ENCODE results near the gene FGF22.
"Not testable (repeated sequence)": the region's sequence is repeated elsewhere in the genome, so short reads cannot be mapped to it uniquely, and the experiment has no call there.

Gene FGF22

GRCh38 chr19:661427-662196 lies 21.9 kb downstream of the FGF22 start:
- peak overlapping the region; percentile 77 for H3K4me3 ChIP-seq (replicated peaks; ENCODE audit: low read depth, low read length)
- DNase-seq (ENCODE audit: low read depth), result no peak
- no peak for TF ChIP-seq CTCF (IDR thresholded peaks at IDR 0.05; ENCODE audit: low read length, missing control alignments)

DNA sequence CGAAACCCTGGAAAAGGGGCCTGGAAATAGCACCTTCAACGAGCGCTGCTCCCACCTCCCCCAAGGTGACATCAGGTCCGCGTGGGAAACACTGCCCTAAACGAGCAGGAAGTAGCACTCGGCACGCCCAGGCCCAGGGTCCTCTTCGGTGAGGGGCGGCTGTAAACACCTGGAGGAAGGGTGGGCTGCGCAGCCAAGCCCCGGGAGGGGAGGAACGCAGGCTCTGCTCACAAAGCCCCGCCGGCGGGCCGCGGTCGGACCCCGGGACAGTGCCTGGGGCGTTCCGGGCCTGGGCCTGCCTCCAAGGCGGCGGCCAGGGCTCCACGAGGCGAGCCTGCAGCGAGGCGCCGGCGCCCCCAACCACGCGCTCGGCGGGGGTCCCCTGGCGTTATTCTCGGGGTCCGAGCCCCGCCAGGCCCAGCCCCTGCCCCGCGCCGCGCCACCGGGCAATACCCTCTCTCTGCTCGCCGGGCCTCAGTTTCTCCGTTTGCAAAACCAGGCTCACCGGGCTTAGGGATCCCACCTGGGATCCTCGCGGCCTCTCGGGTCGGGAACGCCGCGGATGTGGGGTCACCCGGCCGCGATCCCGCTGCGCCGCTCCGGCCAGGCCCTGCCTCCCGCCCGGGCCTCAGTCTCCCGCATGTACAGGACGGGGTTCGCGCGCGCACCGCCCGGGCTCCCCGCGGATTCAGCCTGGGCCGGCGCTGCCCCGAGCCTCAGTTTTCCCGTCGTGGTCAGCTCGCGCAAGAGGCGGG lies 22.7 kb downstream of the FGF22 start:
- DNase-seq (ENCODE audit: low read depth), result peak; percentile 28
- no peak for TF ChIP-seq CTCF (IDR thresholded peaks at IDR 0.05; ENCODE audit: low read length, missing control alignments)
- H3K4me3 ChIP-seq (replicated peaks; ENCODE audit: low read depth, low read length), result peak overlapping the region; percentile 77

GRCh38 chr19:662962-663681 lies 23.4 kb downstream of the FGF22 start, which contains the start of gene RNF126:
Gene RNF126, minus strand, starts transcription at chr19:663214. Its CDS starts 93 bp downstream, at chr19:663121.
- peak within 1 kb of the TSS; percentile 77 for H3K4me3 ChIP-seq (replicated peaks; ENCODE audit: low read depth, low read length)
- peak; percentile 92 for DNase-seq (ENCODE audit: low read depth)
- no peak for TF ChIP-seq CTCF (IDR thresholded peaks at IDR 0.05; ENCODE audit: low read length, missing control alignments)

GRCh38 chr19:663682-664117 lies 24.0 kb downstream of the FGF22 start:
- H3K4me3 ChIP-seq (replicated peaks; ENCODE audit: low read depth, low read length), result peak overlapping the region; percentile 53
- TF ChIP-seq CTCF (IDR thresholded peaks at IDR 0.05; ENCODE audit: low read length, missing control alignments), result no peak
- DNase-seq (ENCODE audit: low read depth), result no peak

DNA sequence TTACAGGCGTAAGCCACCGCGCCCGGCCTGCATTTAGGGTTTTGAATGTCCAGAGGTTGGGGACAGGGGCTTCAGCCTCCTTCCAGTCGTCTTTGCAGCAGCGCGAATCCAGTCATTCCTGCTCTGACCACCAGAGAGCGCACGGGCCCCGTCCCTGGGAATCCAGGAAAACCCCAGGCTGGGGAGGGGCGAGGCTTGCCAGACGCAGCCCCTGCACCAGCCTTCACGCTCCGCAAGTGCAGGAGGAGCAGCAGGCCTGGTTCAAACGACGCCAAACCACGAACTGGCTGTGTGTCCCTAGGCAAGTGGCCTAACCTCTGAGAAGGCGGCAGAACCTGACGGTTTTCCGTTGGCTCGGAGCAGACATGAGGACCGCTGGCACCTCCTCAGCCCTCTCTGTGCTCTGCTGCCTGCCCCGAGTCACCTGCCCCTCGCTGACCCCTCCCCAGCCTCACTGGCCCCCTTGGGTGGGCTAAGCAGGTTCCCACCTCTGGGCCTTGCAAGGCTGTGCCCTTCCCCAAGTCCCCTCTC lies 25.3 kb downstream of the FGF22 start:
- no peak overlapping the region for H3K4me3 ChIP-seq (replicated peaks; ENCODE audit: low read depth, low read length)
- DNase-seq (ENCODE audit: low read depth), result peak; percentile 79
- TF ChIP-seq CTCF (IDR thresholded peaks at IDR 0.05; ENCODE audit: low read length, missing control alignments), result peak; percentile 80

DNA sequence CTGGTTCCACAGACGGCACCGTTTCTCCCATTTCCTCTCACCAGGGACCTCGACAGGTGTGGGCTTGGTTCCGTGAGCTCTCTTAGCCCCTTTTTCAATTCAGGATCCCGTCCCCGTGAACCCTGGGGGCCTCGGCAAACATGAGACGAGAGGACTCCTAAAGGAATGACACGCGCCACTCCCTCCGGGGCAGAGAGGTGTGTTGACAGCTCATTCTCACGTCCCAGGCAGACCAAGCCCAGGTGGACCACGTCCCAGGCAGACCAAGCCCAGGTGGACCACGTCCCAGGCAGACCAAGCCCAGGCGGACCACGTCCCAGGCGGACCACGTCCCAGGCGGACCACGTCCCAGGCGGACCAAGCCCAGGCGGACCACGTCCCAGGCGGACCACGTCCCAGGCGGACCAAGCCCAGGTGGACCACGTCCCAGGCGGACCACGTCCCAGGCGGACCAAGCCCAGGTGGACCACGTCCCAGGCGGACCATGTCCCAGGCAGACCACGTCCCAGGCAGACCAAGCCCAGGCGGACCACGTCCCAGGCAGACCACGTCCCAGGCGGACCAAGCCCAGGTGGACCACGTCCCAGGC lies 27.4 kb downstream of the FGF22 start:
- DNase-seq (ENCODE audit: low read depth); H3K4me3 ChIP-seq (replicated peaks; ENCODE audit: low read depth, low read length): not testable (repeated sequence)

DNA sequence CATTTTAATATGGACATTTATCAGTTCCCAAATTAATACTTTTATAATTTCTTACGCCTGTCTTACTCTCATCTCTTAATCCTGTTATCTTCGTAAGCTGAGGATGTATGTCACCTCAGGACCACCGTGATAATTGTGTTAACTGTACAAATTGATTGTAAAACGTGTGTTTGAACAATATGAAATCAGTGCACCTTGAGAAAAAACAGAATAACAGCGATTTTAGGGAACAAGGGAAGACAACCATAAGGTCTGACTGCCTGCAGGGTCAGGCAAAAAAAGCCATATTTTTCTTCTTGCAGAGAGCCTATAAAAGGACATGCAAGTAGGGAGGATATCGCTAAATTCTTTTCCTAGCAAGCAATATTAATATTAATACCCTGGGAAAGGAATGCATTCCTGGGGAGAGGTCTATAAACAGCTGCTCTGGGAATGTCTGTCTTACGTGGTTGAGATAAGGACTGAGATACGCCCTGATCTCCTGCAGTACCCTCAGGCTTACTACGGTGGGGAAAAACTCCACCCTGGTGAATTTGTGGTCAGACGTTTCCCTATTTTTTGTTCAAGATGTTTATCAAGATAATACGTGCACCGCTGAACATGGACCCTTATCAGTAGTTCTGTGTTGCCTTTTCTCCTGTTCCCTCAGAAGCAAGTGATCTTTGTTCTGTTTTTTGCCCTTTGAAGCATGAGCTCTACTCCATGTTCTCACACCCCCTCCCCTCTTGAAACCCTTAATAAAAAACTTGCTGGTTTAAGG lies 29.2 kb downstream of the FGF22 start:
- peak; percentile 20 for DNase-seq (ENCODE audit: low read depth)
- not testable (repeated sequence) for H3K4me3 ChIP-seq (replicated peaks; ENCODE audit: low read depth, low read length)
